ENCODE data around the gene OR2AG1. TPM values are rescaled to one million over a fixed set of nuclear protein-coding genes. Genes with fewer than 3 reads are reported as not detected.

Gene OR2AG1
- total and polyA plus RNA-seq, 2 of the 4 experiments (the other 2 are of a cell fraction): not detected

GRCh38 chr11:6747097-6747668, 35.6 kb upstream of the OR2AG1 start:
- WGBS, 2 experiments (ENCODE audit: extremely low coverage in 2 of 2, insufficient read length in 1 of 2): no CpG with 5 or more reads among the region's 3 CpGs
- intact Hi-C loops (cut with micrococcal nuclease): no loop called here
- BruUV-seq (replicated peaks): no TSS peak

More at GRCh38 chr11:6747097-6747668, 35.6 kb upstream of the OR2AG1 start:
- no peak overlapping the region for H2AK9ac ChIP-seq (replicated peaks; ENCODE audit: low read depth, low read length, poor library complexity)
- H3K9me3 ChIP-seq (ENCODE audit: control insufficient read depth, insufficient read depth, low read length): no peaks in the 10 kb centered on the region
- no peak overlapping the region for H3K23ac ChIP-seq (ENCODE audit: low read depth, low read length)
- no peak overlapping the region for H2BK20ac ChIP-seq (ENCODE audit: low read depth, low read length)
- no peak overlapping the region for H3K14ac ChIP-seq (replicated peaks; ENCODE audit: low read depth, low read length)
- in situ Hi-C loops (cut with MboI; ENCODE audit: low sequenced_read_pairs): no loop called here
- no peak overlapping the region for H2BK120ac ChIP-seq (ENCODE audit: low read depth, low read length)
- no peak for ATAC-seq (ENCODE audit: low read depth)
- H4K8ac ChIP-seq (ENCODE audit: low read depth in 2 of 2, low read length in 2 of 2): no peak overlapping the region
- ChIA-PET CTCF (interaction anchor here (2.2 to 2.5 kb wide), 2 partner anchors 8 to 10 kb away, joined by 9 to 17 read pairs; no protein-coding TSS in a partner anchor), POLR2A (ENCODE audit: unreplicated experiment) (no interaction called here)
- H3K4me3 ChIP-seq (ENCODE audit: insufficient read depth, low read depth, low read length): no peak overlapping the region
- H3K27me3 ChIP-seq (ENCODE audit: control insufficient read depth, insufficient read depth, low read length): peaks cover 2% of the 10 kb centered on the region; the same call in 1 of the 2 replicates
- H3K9ac ChIP-seq (ENCODE audit: low read depth, low read length): no peak overlapping the region
- H3K9me1 ChIP-seq (ENCODE audit: insufficient read depth, low read length): no peaks in the 10 kb centered on the region
- H2AK5ac ChIP-seq (ENCODE audit: low read depth, low read length): no peak overlapping the region
- no peak overlapping the region for H3K18ac ChIP-seq (ENCODE audit: low read depth, low read length)
- H3K79me1 ChIP-seq (ENCODE audit: low read depth in 1 of 2, low read length in 2 of 2): no peaks in the 10 kb centered on the region
- no peak overlapping the region for H3K4me2 ChIP-seq (ENCODE audit: low read depth, low read length)
- dilution Hi-C loops (cut with HindIII; ENCODE audit: low sequenced_read_pairs, unreplicated experiment): no loop called here
- no peak overlapping the region for H3K56ac ChIP-seq (ENCODE audit: extremely low read depth, insufficient read depth, low read length)
- no peaks in the 10 kb centered on the region for H3K36me3 ChIP-seq (ENCODE audit: control insufficient read depth, insufficient read depth, low read length)
- H2BK5ac ChIP-seq (ENCODE audit: low read depth, low read length, poor library complexity, severe bottlenecking): no peak overlapping the region
- H2AFZ ChIP-seq (replicated peaks; ENCODE audit: low read length, poor library complexity): no peak overlapping the region
- no peak overlapping the region for H4K91ac ChIP-seq (ENCODE audit: insufficient read depth, low read depth, low read length)
- H4K20me1 ChIP-seq (ENCODE audit: insufficient read depth, low read length): no peaks in the 10 kb centered on the region
- H2BK15ac ChIP-seq (ENCODE audit: low read depth, low read length): no peak overlapping the region
- DNase-seq: no peak
- no peak overlapping the region for H4K5ac ChIP-seq (ENCODE audit: low read depth, low read length)
- H3K4me1 ChIP-seq (ENCODE audit: control insufficient read depth, insufficient read depth, low read length): no peaks in the 10 kb centered on the region
- TF ChIP-seq CHD1 (IDR thresholded peaks at IDR 0.05; ENCODE audit: low read depth, low read length): no peak
- no peak for TF ChIP-seq BHLHE40 (IDR thresholded peaks at IDR 0.05; ENCODE audit: low read depth, low read length)
- no peak for TF ChIP-seq POLR2A (IDR thresholded peaks at IDR 0.05; ENCODE audit: low read depth, low read length)
- TF ChIP-seq MXI1 (IDR thresholded peaks at IDR 0.05; ENCODE audit: borderline replicate concordance, low read depth, low read length): no peak
- H3K27ac ChIP-seq (ENCODE audit: insufficient read depth, low read length): no peak overlapping the region
- no peak overlapping the region for H3K4ac ChIP-seq (ENCODE audit: low read depth, low read length)
